Pancreas (tissue), 10 donors: Measurements from ENCODE around the gene CD74. TPM values are rescaled to one million over a fixed set of nuclear protein-coding genes. Genes with fewer than 3 reads are reported as not detected.

Experiments
- ATAC-seq, 4 donors: fragments of 200-7000 bp; cut with Tn5 transposase; one replicate each; pipeline versions ENCODE4 v1.8.0 to v1.9.1; 2020; ENCODE audit warnings: mild to moderate bottlenecking in 4 of 4, moderate library complexity in 4 of 4
- DNase-seq, 6 donors: peaks; one replicate each; pipeline ENCODE4 v3.0.0-alpha.2; 2020
- FAIRE-seq: peaks from 2 replicates; lab custom pipeline; 2012; peaks lifted over from hg19 to GRCh38; lab: Jason Lieb, UNC
- H3K27ac ChIP-seq, 4 donors: fragments of 200-600 bp; sonication (generic); 1 replicate in 3 of 4; 2 replicates in 1 of 4; pipeline versions ENCODE4 v1.5.0 to v1.8.0; 2020
- H3K27me3 ChIP-seq, 4 donors: fragments of 200-600 bp; one replicate each; pipeline ENCODE4 v1.8.0; 2021
- H3K36me3 ChIP-seq, 3 donors: fragments of 200-600 bp; sonication (generic) in 1 of 3; one replicate each; pipeline versions ENCODE4 v1.5.0 to v1.8.0; 2020 to 2021
- H3K4me1 ChIP-seq, 3 donors: fragments of 200-600 bp; one replicate each; pipeline ENCODE4 v1.8.0; 2021
- H3K4me3 ChIP-seq, 4 donors: fragments of 200-600 bp; sonication (generic) in 2 of 4; one replicate each; pipeline versions ENCODE4 v1.5.0 to v1.8.0; 2020 to 2021
- H3K9me3 ChIP-seq, 4 donors: fragments of 200-600 bp; one replicate each; pipeline ENCODE4 v1.8.0; 2021
- WGBS, 2 donors: extraction: QIAGEN DNeasy Blood & Tissue Kit; methylation state at CpG; one replicate each; pipeline ENCODE4 v1.1.7; 2013; 5-methylcytosine and 5-hydroxymethylcytosine counted together
- intact Hi-C, 3 donors: fragments of 100-400 bp; cut with DNase I; formaldehyde crosslinking; loops; one replicate each; pipeline versions ENCODE4 v1.11.1 to v1.14.2; 2022
- polyA plus RNA-seq, 2 donors: library from polyadenylated mRNA; stranded (reverse); fragments of 200-250 nt; gene quantifications; one replicate each; pipeline ENCODE4 v1.2.3, GENCODE V29; 2013
- total RNA-seq, 6 donors: library from RNA; stranded (reverse); fragmentation: NEBNext Ultra II Directional in 4 of 6; extraction: Animal tissue kit (Norgen Biotek cat#: 25700) in 4 of 6; gene quantifications; one replicate each; pipeline versions ENCODE4 v1.2.1 to v1.2.4, GENCODE V29; 2021 to 2023
- TF ChIP-seq, protein P1 (sequence below), 4 donors: fragments of 200-600 bp; sonication (generic) in 3 of 4; IDR thresholded peaks; one replicate each; pipeline versions ENCODE4 v1.5.0 to v1.8.0; 2021; ENCODE audit warnings: antibody characterized with exemption in 4 of 4
- donor health status: healthy with polysubstance abuse.
- donor health status: DM: no; HTN: no; CAD: no; lungs with moderate emphysema.
- donor health status: DM: no; HTN: no; CAD: no.
- donor health status: control.
- donor health status: control.
- donor health status: Bipolar disorder and iron deficiency.
- donor health status: DM: yes; HTN: yes; CAD: no.
- donor health status: DM: no; HTN: no; CAD: no.
- donor health status: DM: no; HTN: no; CAD: no.
- donor health status: DM: yes; HTN: yes; CAD: no.

CD74 gene
- total and polyA plus RNA-seq, 8 donors: 67.2 to 1,206 (median 139) TPM

DNA sequence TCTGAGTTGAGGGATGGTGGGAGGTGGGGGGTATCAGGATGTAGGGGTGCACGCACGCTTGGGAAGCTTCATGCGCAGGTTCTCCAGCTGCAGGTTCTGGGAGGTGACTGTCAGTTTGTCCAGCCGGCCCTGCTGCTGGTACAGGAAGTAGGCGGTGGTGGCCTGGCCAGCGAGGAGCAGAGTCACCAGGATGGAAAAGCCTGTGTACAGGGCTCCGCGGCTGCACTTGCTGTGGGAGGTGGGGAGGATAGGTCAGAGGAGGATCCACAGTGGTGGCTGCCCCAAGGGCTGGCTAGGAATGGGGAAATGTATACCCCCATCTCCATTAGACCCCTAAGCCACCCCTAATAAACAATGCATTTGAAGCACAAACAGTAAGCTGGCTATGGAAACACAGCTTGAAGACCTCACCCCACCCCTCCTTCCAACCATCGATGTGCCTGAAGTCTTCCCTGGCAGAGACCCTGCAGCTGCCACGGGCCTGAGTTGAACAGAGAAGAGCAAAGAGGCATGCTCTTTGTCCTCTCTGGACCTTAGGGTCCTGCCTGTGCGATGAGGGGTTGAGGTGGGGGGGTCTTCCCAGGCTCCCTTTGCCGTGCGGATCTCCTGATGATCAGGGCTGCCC lies 5.5 kb downstream of the CD74 start:
- no peak overlapping the region for H3K4me3 ChIP-seq
- no peak for ATAC-seq
- DNase-seq: peak in 1 of 6 donors; percentile 53
- intact Hi-C loops: no loop called here
- TF ChIP-seq, protein P1, sequence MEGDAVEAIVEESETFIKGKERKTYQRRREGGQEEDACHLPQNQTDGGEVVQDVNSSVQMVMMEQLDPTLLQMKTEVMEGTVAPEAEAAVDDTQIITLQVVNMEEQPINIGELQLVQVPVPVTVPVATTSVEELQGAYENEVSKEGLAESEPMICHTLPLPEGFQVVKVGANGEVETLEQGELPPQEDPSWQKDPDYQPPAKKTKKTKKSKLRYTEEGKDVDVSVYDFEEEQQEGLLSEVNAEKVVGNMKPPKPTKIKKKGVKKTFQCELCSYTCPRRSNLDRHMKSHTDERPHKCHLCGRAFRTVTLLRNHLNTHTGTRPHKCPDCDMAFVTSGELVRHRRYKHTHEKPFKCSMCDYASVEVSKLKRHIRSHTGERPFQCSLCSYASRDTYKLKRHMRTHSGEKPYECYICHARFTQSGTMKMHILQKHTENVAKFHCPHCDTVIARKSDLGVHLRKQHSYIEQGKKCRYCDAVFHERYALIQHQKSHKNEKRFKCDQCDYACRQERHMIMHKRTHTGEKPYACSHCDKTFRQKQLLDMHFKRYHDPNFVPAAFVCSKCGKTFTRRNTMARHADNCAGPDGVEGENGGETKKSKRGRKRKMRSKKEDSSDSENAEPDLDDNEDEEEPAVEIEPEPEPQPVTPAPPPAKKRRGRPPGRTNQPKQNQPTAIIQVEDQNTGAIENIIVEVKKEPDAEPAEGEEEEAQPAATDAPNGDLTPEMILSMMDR (IDR thresholded peaks at IDR 0.05): no peak
- H3K4me1 ChIP-seq: peaks cover 0 to 6% (median 0%) of the 10 kb centered on the region in 3 donors
- no peak overlapping the region for H3K27ac ChIP-seq
- FAIRE-seq: no peak
- no peaks in the 10 kb centered on the region for H3K9me3 ChIP-seq
- H3K36me3 ChIP-seq: no peaks in the 10 kb centered on the region
- 73 to 74% methylated on average over 13 of the region's 13 CpGs for WGBS, 2 donors
- no peaks in the 10 kb centered on the region for H3K27me3 ChIP-seq

DNA sequence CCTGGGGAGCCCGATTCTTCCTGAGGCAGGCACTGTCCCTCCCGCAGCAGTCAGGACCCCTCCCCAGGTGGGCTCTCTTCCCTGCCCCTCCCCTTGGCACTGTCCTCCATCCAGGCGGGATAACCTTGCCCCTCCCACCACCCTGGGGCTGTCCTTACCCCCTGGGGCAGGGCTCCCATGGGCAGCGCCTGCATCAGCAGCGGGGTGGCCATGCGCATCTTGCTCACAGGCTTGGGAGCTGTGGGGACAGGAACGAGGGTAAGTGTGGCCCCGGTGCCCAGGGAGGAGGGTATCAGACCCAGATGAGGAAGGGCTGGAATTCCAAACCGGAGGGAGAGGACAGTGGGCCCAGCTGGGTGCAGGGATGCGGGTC lies 6.0 kb downstream of the CD74 start:
- Histone ChIP-seq H3K9me3 (no peaks in the 10 kb centered on the region), H3K27ac (no peak overlapping the region), H3K4me1 (peaks cover 0 to 6% (median 0%) of the 10 kb centered on the region in 3 donors), H3K27me3 (no peaks in the 10 kb centered on the region), H3K4me3 (no peak overlapping the region), H3K36me3 (no peaks in the 10 kb centered on the region)
- DNase-seq: peak in 1 of 6 donors; percentile 62
- intact Hi-C loops: no loop called here
- ATAC-seq: no peak
- 59 to 71% methylated on average over 10 of the region's 10 CpGs for WGBS, 2 donors
- FAIRE-seq: no peak
- TF ChIP-seq, protein P1 (IDR thresholded peaks at IDR 0.05): no peak

DNA sequence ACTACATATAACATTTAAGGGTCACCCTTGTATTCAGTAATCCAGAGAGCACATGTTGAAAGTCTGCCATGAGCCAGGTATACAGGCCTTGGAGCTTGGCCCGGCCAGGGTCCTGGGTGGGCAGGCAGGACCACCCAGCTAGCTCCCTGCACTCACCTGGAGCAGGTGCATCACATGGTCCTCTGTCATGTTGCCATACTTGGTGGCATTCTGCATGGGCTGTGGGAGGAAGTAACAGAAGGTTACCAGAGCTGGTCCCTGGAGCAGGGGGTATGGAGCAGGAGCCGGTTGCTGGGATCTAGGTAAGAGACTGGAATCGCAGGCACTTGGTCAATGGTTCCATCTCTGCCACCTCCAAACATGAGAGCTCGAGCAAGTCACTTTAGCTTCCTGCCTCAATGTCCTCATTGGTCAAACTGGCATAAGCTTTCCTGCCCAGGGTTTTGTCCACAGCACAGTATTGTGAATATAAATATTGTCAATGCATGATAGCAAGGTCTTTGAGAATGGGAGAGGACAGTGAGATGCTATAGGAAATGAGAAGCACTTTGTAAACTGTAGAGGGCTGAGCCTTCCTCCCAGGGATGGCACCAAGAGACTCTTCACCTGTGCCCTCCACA lies 6.5 kb downstream of the CD74 start:
- Histone ChIP-seq H3K36me3 (no peaks in the 10 kb centered on the region), H3K27ac (no peak overlapping the region), H3K27me3 (no peaks in the 10 kb centered on the region), H3K4me3 (no peak overlapping the region), H3K9me3 (no peaks in the 10 kb centered on the region), H3K4me1 (peaks cover 0 to 6% (median 0%) of the 10 kb centered on the region in 3 donors)
- TF ChIP-seq, protein P1 (IDR thresholded peaks at IDR 0.05): no peak
- FAIRE-seq (no peak), ATAC-seq (no peak), DNase-seq (no peak)
- intact Hi-C loops: no loop called here
- 56 to 72% methylated on average over 4 of the region's 4 CpGs for WGBS, 2 donors

DNA sequence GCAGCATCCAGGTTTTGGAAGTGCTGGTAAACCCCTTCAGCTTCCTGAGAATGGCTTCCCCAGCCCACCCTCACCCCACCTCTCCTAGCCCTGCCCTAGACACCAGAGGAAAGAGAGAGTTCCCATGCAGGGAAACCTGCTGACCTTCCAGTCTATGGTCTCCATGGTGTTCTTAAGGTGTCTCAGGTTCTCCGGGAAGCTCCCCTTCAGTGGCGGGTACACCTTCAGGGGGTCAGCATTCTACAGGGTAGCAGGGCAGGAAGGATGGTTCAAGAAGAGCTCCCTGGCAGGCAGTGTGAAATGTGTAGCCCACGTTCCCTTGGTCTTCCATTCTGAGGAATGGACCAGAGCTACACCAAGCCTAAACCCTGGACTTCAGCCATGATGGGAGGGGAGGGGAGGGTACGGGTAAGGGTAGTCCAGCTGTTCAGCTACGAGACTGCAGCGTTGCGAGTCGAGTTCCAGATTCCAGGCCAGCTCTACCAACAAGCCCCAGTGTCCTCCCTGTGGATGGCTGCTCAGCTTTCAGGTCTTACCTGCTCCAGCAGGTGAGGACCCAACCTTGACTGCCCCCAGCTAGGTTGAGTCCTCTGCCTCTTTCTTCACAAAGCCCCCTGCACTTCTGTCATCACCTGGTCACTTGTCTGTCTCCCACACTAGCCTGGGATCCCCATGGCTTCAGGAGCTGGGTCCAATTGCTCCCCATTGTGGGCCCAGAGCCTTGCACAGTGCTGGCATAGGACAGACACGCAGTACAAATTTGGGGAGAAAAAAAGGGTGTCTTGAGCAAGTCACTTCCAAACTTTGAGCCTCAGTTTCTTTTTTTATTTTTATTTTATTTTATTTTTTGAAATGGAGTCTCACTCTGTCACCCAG lies 7.5 kb downstream of the CD74 start:
- DNase-seq (no peak), FAIRE-seq (no peak)
- intact Hi-C loops: no loop called here

More for the DNA sequence above, 7.5 kb downstream of the CD74 start:
- no peaks in the 10 kb centered on the region for H3K9me3 ChIP-seq
- no peaks in the 10 kb centered on the region for H3K36me3 ChIP-seq
- TF ChIP-seq, protein P1 (IDR thresholded peaks at IDR 0.05): no peak
- 70 to 82% methylated on average over 9 of the region's 9 CpGs for WGBS, 2 donors
- peaks cover 0 to 4% (median 0%) of the 10 kb centered on the region in 3 donors for H3K4me1 ChIP-seq
- ATAC-seq: no peak
- H3K4me3 ChIP-seq: no peak overlapping the region
- no peaks in the 10 kb centered on the region for H3K27me3 ChIP-seq
- no peak overlapping the region for H3K27ac ChIP-seq
